ENCODE data around the gene SLIT3. TPM values are rescaled to one million over a fixed set of nuclear protein-coding genes. Genes with fewer than 3 reads are reported as not detected.

The SLIT3 gene
- total and polyA plus RNA-seq, 9 of the 15 experiments (the other 6 are each of a cell fraction or from before 2014, with no cell fraction given): 0.01 to 0.04 TPM; not detected in 7

- Histone ChIP-seq H3K27ac (ENCODE audit: extremely low read depth, low read depth, low read length) (no peak overlapping the region), H3K9me3 (replicated peaks; ENCODE audit: control insufficient read depth, insufficient read depth, low read depth, low read length) (no peaks in the 10 kb centered on the region), H3K4me1 (replicated peaks in 1 of 2; ENCODE audit: control insufficient read depth in 2 of 2, insufficient read depth in 2 of 2, low read length in 2 of 2) (no peaks in the 10 kb centered on the region), H3K27me3 (ENCODE audit: control insufficient read depth in 2 of 2, insufficient read depth in 2 of 2, low read length in 2 of 2) (no peaks in the 10 kb centered on the region), H3K36me3 (ENCODE audit: control insufficient read depth, insufficient read depth, low read length) (no peaks in the 10 kb centered on the region), H4K20me1 (replicated peaks; ENCODE audit: control insufficient read depth, insufficient read depth, low read length) (no peaks in the 10 kb centered on the region), H3K4me2 (ENCODE audit: insufficient read depth, low read length) (no peak overlapping the region), H3K9ac (ENCODE audit: insufficient read depth in 1 of 2, low read depth in 2 of 2, low read length in 2 of 2) (no peak overlapping the region), H3K79me2 (ENCODE audit: control insufficient read depth, insufficient read depth, low read length) (no peaks in the 10 kb centered on the region), H3K4me3 (no peak overlapping the region), H3K9me1 (ENCODE audit: control insufficient read depth, insufficient read depth, low read length) (no peaks in the 10 kb centered on the region), H2AFZ (ENCODE audit: low read depth, low read length) (no peak overlapping the region)
- 0% methylated on average over 2 of the region's 2 CpGs for WGBS (ENCODE audit: insufficient coverage, low coverage, missing lambda C conversion rate)
- FAIRE-seq (no peak), DNase-seq (ENCODE audit: extremely low read depth in 1 of 4, low spot score in 3 of 4) (no peak), ATAC-seq (no peak)
- CTCF ChIA-PET (ENCODE audit: low intra/inter-chr PET ratio): no interaction called here
- no TSS peak for BruUV-seq (replicated peaks)
- in situ Hi-C loops (cut with MboI) (no loop called here), intact Hi-C loops (cut with micrococcal nuclease) (no loop called here)
- POLR2A ChIA-PET: no interaction called here
- TF ChIP-seq HLTF (IDR thresholded peaks at IDR 0.05): no peak
- TF ChIP-seq ZNF589 (CRISPR knock-in tag; IDR thresholded peaks at IDR 0.05; ENCODE audit: low read depth): no peak
- no peak for TF ChIP-seq ELF1 (tag; IDR thresholded peaks at IDR 0.05)
- no peak for TF ChIP-seq ATF7 (IDR thresholded peaks at IDR 0.05)
- no peak for TF ChIP-seq SRF (CRISPR knock-in tag; IDR thresholded peaks at IDR 0.05)
- TF ChIP-seq ZBTB8A (IDR thresholded peaks at IDR 0.05; ENCODE audit: partially characterized antibody): no peak
- TF ChIP-seq ATF2 (CRISPR knock-in tag; IDR thresholded peaks at IDR 0.05): no peak
- no peak for TF ChIP-seq FOXP4 (CRISPR knock-in tag; IDR thresholded peaks at IDR 0.05; ENCODE audit: borderline replicate concordance)
- TF ChIP-seq KDM1A (IDR thresholded peaks at IDR 0.05): no peak
- no peak for TF ChIP-seq SNIP1 (IDR thresholded peaks at IDR 0.05; ENCODE audit: low read depth)
- no peak for TF ChIP-seq ZNF444 (CRISPR knock-in tag; IDR thresholded peaks at IDR 0.05)
Observed at GRCh38 chr5:169318556-169318955, 17.6 kb upstream of the SLIT3 start.
